Eye (tissue), 1 donor: ENCODE measurements around the gene TP73.

Experiments used
- DNase-seq: peaks from one replicate; pipeline ENCODE4 v3.0.0-alpha.2; 2015

The TP73 gene

GRCh38 chr1:3636080-3636479, 16.2 kb upstream of the TP73 start:
- DNase-seq: no peak

GRCh38 chr1:3636531-3636930, 15.8 kb upstream of the TP73 start:
- DNase-seq: no peak

GRCh38 chr1:3638027-3638426, 14.3 kb upstream of the TP73 start:
- DNase-seq: no peak

- no peak for DNase-seq
Measured at GRCh38 chr1:3638676-3639075, 13.6 kb upstream of the TP73 start.

- DNase-seq: no peak
Measured at GRCh38 chr1:3639397-3639911, 12.9 kb upstream of the TP73 start.

- no peak for DNase-seq
Measured at GRCh38 chr1:3640121-3640837, 12.0 kb upstream of the TP73 start.

- no peak for DNase-seq
Measured at GRCh38 chr1:3641046-3641760, 11.1 kb upstream of the TP73 start.

GRCh38 chr1:3641816-3642215, 10.5 kb upstream of the TP73 start:
- DNase-seq: no peak

- no peak for DNase-seq
Measured at GRCh38 chr1:3642919-3643675, 9.2 kb upstream of the TP73 start.

GRCh38 chr1:3644273-3644672, 8.0 kb upstream of the TP73 start:
- no peak for DNase-seq

- no peak for DNase-seq
Measured at GRCh38 chr1:3645247-3645646, 7.1 kb upstream of the TP73 start.

- no peak for DNase-seq
Measured at GRCh38 chr1:3645666-3646355, 6.5 kb upstream of the TP73 start.

- no peak for DNase-seq
Measured at GRCh38 chr1:3646596-3646995, 5.7 kb upstream of the TP73 start.

- peak; percentile 96 for DNase-seq
Measured at GRCh38 chr1:3649342-3650247, 2.7 kb upstream of the TP73 start, which contains the start of gene WRAP73. WRAP73 (minus strand) TSS chr1:3650103; CDS start chr1:3649999, 104 bp downstream.

- peak; percentile 46 for DNase-seq
Measured at GRCh38 chr1:3650248-3651025, 1.9 kb upstream of the TP73 start.

- peak; percentile 53 for DNase-seq
Measured at GRCh38 chr1:3651026-3651929, 1.0 kb upstream of the TP73 start.

- DNase-seq: peak; percentile 45
Measured at GRCh38 chr1:3652548-3653285, 401 bp downstream of the TP73 start.

GRCh38 chr1:3653286-3653618, 936 bp downstream of the TP73 start:
- no peak for DNase-seq
